ENCODE results near the gene PHLPP2.

Gene PHLPP2

DNA sequence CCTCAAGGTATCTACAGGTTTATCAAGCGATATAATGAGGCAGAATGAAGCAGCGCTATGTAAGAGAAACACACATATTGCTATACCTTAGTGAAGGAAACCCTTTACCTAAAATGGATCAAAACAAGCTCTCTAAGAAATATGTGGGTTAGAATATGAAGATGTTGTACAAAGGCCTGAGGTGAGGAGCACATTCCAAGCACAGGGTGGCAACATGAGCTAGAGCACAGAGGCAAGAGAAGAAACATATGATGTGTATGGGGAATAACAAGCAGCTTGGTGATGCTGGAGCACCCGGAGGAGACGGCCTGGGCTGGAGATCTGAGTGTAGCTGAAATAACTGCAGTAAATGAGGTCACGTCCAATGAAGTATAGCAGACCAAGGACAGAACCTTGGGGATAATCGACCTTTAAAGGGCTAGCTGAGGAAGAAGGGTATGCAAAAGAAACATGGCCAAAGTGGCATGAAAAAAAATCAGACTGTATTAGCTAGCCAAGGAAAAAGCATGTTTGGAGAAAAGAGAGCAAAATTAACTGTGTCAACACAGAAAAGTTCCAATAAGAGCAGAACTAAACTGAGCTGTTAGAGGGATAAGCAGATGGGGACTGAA lies 54.5 kb downstream of the PHLPP2 start:
- no peak for DNase-seq

DNA sequence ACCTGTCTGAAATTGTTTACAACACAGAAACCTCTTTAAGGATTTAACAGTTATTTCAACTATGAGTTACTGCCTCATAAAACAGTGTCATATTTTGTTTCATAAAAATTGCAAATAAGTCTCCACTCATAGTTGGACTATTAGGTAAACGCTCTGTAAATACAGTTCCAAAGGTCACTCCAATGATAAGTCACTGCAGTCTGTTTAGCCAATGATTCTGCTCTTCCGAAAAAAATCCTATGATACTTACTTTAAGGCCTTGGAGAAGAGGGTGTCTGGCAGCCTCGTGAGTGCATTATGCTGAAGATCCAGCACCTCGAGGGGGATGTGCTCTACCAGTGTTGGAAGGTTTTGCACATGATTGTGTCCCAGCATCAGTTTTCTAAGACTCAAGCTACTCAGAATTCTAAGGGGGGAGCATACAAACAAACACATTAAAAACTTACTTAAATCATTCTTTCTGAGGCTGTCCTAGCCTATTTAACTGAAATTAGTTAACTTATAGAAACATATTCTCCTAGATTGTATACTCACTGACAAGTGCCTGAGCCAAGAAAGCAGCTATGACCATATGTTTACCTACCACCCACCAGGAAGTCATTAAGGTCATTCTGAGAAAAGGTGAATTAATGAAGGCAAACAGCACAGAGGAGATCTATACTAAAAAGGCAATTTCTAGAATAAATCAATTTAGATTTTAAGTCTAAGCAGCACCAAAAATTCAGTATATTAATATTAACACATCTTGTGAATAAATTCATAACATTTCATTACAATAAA lies 57.4 kb downstream of the PHLPP2 start:
- DNase-seq, result no peak

DNA sequence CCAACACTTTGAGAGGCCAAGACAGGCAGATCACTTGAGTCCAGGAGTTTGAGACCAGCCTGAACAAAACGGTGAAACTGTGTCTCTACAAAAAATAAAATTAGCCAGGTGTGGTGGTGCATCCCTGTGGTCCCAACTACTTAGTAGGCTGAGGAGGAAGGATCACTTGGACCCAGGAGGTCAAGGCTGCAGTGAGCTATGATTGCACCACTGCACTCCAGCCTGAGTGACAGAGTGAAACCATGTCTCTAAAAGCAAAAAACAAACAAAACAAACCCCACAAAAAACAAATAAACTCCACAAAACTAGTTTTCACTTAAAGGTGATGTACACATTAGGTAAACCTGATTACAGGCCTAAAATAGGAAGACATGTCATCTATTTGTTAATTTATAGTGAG lies 58.2 kb downstream of the PHLPP2 start:
- DNase-seq, result no peak

DNA sequence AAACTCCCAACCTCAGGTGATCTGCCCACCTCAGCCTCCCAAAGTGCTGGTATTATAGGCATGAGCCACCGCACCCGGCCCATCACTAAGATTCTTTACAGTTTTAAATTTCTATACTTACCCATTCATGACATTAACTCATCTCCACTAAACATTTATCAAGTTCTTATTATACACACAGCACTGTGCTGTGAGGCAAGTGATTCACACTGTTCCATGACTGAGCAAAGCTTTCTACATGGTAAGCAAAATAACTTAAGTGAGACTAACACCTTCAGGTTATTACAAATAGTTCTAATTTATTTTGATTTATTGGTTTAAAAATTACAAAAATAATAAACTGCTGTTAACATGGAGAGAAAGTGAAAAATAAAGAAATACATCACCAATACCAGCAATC lies 65.0 kb downstream of the PHLPP2 start:
- no peak for DNase-seq

DNA sequence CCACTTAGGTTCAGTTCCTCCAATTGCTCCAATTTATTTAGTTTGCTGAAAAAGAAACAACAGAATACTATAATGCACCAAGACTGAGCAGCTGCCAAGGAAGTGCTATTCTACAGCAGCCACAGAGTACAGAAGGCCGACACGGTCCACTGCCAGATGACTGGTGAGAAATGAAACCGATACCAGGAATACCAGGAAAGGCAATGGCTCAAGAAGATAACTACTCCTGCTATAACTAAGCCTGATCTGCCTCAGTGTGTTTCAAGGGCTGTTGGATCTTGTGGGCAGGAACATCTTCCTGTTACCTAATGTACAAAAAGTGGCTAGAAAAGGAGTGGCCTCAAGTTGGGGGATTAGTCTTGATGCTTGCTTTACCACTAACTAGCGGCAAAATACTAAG lies 65.7 kb downstream of the PHLPP2 start:
- DNase-seq, result no peak

DNA sequence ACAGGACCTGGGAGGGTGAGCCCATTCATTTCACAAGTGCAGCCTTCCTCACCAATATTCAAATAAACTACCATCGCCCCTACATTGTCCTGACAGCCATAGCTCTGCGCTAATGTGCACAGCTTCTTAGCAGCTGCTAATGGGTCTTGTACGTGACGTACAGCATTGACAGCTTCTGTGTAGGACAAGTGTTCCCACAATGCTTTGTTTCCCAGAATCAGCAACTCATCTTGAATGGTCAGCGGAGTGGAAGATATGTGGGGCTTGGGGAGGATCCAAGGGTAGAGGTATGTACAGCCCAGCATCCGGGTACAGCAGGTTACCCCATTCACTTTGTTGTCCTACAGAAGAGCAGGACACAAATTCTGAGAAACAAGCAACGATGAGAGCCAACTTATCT lies 74.8 kb downstream of the PHLPP2 start:
- DNase-seq, result no peak

DNA sequence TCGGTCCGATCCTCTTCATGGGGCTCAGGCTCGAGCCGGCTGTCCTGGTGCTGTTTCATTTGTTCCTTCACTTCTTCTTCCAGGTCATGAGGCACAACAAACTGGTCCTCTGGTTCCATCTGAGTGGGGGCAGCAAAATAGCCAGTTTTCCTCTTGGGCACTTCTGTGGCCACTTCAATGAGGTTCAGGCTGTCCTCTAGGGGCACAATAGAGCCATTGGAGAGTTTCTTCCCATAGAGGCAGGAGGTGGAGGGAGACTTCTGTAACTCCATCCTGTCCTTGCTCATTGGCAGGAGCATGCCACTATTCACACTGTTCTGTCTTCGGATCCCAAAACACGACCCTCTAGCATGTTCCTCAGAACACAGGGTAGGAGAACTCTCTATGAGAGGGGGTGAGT lies 75.6 kb downstream of the PHLPP2 start:
- DNase-seq, result no peak

DNA sequence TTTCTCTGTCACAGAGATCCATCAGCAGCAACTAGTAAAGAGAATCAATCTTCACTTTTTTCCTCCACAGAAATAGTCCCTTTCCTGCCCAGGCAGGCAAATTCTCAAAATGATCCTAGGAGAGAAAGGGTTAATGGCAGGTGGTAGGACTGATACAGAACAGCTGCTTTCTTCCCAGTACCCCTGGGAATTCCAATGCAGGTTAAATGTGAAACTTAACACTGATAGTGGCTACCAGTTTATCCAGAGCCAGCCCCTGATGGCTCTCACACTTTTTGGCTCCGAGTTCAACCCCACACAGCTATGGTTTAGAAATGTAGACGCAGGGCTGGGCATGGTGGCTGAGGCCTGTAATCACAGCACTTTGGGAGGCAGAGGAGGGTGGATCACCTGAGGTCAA lies 76.3 kb downstream of the PHLPP2 start:
- DNase-seq, result no peak

DNA sequence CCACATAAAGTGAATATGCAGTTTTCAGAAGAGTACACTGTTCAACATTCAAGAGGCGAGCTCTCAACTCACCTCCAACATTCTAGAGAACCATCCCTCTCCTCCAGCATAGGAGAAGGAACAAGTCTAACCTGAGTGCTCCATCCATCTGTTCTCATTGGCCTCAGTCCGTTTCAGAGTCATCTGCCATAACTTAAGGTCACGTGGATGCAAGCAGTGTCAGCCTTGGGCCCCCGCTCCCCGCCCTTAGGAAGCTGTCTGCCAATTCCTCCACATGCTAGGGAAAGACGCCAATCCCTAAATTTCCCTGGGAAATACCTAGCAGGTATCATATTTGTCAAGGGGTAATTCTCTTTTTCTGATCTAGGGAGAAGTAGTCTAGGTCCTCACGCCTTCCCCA lies 77.1 kb downstream of the PHLPP2 start:
- DNase-seq, result no peak

DNA sequence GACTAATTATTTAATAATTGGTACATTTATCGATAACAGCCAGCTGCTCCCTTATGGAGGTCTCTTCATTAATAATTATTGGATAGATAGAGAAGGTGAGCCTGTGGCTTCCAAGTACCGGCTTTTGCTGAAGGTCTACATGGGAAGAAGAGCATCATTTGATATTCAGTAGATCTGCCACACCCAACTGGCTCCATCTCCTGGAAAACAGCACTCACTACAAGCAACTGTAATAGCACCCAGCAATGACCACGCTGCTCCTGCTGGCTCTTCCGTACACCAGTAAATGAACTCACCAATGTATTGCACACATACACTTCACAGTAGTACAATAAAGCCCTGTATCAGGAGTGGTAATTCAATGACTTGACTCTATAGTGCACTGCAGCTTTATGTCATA lies 79.1 kb downstream of the PHLPP2 start:
- DNase-seq, result no peak

DNA sequence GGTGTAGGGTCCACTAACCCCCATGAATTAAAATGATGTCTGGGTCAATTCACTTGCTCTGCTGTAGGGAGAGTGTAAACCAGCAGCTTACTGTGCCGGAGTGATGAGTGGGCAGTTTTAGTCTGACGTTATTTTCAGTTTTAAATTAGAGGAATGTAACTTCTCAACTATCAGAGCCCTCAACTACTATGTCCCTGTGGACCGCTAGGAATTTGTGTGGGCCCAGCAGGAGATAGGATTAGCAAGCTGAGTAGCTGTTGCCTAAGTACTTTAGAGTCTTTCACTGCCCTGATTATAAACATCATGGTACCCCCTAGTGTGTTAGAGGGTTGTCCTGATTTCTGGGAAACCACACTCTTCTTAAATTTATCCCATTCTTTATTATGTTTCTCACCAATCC lies 87.1 kb downstream of the PHLPP2 start:
- no peak for DNase-seq

DNA sequence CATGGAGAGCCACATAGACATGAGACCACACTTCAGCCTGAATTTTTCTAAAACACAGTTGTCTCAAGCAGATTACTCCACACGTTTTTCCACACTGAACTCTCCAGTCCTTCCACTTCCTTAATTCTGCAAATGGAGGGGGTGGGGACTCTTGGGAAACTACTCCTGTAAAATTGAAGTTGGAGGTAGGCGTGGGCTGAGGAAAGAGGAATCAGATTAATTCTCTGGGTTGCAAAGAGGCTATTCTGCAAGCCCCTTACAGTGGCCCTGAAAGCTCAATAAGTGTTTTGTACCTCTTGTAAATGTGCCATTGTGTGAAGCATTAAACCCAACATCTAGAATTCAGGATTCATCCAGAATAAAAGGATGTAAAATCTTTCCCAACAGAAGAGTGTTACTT lies 88.9 kb downstream of the PHLPP2 start:
- DNase-seq, result no peak

DNA sequence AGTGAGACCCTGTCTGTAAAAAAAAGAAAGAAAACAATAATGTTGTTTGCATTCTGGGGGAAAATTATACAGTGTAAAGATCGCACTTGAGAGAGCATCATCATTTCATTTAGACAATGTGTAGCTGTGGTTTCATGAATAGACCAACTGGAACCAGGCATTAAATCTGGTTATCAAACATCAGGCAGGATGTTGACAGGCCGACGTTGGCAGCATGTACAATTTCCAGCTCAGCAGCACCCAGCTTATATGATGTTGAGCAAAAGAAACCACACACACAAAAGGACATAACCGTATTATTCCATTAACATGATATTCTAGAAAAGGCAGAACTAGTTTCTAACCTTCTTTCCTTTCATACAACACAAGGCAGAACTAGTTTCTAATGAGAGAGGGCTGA lies 92.7 kb downstream of the PHLPP2 start:
- no peak for DNase-seq

DNA sequence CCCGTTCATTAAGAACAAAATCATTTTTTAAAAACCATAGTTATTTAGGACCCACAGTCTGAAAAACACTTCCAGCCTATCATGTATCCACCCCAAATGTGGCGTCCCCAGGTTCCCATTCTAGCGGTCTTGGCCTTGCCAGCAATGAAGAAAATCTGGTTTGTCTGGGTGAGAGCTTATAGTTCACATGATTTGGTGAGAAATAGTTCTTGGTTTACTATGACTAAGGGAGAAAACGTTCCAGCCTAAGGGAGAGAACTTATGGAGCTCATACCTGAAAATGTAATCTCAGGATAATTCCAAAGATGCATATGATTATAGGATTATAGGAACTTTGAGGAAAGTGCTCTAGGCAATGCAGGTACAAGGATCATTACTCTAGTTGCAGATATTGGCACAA lies 93.7 kb downstream of the PHLPP2 start:
- no peak for DNase-seq

DNA sequence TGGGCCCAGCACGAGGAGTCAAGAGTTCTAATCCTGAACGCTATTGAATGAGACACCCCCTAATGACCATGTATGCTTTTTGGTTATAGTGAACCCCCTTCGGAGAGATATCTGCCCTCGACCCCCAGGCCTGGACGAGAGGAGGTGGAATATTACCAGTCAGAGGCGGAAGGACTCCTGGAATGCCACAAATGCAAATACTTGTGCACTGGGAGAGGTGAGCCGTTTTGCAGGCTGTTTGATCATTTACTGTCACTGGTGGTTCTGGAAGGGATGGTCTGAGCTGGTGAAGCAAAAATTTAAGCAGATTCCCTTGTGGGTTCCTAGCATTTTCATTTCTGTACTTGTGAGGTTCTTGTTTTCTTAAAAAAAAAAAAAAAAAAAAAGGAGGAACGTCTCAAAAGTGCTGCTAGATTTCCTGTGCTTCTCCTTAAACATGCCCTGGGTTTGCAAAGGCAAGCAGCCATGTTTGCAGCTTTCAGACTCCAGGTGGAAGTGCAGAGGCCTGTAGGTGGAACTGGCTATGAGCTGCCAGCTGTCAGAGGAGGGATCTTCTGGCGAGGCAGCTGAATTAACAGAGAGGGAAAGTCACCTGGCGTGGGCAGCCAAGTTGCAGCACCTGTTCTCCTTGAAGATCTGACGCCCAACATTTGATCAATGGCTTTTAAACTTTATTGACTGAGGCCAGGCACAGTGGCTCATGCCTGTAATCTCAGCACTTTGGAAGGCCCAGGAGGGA lies 95.1 kb downstream of the PHLPP2 start:
- DNase-seq, result no peak

DNA sequence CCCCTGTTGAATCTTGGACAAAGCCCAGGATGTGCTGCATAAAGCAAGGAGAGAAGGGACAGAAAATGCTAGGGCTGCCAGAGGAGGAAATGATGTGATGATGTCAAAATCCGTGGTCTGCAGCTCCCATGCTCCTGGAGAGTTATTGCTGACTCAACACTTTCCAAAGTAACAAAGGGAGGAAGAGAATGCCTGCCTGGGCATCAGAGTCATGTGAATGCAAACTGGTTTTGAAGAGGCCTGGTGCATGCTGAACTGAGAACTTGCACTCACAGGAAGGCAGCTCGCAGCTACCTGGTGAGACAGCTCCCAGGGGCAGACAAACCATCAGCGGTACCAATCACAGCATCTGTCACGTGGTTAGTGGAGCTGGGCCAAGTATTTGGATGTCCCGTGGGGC lies 95.7 kb downstream of the PHLPP2 start:
- no peak for DNase-seq

DNA sequence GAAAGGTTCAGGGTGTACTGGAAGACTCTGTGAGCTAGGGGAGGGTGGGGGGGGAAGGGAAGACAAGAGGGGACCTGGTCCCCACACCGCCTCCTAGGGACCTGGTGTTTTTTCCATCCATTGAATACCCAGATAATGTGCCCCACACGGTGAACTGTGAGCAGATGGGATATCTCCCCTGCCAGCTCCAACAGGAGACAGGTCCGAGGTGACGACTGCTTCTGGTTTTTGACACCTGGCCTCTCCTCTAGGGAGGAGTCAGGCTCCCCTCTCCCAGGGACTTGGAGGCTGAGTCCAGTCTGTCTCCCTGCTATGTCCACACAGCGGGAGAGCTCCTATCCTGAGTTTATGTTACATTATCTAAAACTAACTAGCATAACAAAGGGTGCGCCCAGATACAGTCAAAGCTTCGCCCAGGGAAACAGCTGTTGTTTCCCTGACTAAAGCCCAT lies 96.7 kb downstream of the PHLPP2 start:
- no peak for DNase-seq

DNA sequence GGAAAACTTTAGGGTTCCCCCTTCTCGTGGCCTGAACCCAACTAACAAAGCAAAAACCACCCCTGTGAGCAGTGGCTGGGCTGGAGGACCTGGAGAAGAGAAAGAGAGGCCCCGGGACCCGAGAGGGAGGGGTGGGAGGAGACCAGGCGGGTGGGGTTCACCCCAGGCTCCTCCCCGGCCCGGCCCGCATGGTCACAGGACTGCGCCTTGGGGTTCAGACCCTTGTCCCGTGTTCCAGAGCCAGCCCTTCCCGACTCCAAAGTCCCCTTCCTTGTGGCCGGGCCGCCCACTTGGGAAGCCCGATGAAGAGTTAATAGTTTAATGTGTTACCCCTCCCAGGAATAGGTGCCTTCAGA lies 97.7 kb downstream of the PHLPP2 start:
- DNase-seq, result no peak

DNA sequence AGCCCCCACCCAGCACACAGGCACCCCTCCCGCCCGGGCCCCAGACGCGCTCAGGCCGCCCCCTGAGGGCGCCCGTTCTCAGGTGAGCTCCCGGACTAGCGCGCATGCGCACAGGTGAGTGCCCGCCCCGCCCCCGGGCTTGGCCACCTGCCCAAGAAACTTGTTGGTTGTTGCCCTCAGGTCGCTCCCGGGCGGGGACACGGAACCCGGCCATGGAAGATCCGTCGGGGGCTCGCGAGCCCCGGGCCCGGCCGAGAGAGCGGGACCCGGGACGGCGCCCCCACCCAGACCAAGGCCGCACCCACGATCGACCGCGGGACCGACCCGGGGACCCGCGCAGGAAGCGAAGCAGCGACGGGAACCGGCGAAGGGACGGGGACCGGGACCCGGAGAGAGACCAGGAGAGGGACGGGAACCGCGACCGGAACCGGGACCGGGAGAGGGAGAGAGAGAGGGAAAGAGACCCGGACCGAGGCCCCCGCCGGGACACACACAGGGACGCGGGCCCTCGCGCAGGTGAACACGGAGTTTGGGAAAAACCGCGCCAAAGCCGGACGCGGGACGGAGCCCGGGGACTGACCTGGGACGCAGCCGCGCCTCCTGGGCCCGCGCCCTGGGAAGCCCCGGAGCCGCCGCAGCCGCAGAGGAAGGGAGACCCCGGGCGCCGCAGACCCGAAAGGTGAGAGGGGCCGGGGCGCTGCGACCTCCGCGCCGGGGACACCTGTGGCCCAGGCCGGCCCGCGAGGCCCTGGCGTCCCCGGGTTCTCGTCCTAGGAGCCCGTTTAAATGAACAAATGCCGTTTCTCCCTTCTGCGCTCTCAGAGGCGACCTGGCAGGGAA lies 98.3 kb downstream of the PHLPP2 start, which contains the start of gene MARVELD3:
TSS of gene MARVELD3 (plus strand) at position 167 of the 840 bp plus-strand sequence. CDS start at position 213, 46 bp downstream.
- DNase-seq, result peak; percentile 51

DNA sequence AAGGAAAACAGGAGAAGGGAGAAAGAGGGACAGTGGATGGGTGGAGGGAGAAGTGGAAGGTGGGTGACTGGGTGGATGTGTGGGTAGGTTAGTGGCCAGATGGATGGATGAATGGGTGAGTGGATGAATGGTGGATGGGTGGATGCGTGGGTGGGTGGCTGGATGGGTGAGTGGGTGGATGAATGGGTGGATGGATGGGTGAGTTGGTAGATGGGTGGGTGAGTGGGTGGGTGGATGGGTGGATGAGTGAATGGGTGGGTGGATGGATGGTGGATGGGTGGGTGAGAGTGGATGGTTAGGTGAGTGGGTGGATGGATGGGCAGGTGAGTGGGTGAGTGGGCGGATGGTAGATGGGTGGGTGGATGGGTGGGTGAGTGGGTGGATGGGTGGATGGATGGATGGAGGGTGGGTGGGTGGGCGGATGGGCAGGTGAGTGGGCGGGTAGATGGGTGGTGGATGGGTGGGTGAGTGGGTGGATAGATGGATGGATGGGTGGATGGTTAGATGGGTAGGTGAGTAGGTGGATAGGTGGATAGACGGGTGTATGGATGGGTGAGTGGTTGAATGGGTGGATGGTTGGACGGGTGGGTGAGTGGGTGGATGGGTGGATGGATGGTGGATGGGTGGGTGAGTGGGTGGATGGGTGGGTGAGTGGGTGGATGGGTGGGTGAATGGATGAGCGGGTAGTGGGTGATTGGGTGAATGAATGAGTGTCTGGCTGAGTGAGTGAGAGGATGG lies 99.2 kb downstream of the PHLPP2 start:
- no peak for DNase-seq

DNA sequence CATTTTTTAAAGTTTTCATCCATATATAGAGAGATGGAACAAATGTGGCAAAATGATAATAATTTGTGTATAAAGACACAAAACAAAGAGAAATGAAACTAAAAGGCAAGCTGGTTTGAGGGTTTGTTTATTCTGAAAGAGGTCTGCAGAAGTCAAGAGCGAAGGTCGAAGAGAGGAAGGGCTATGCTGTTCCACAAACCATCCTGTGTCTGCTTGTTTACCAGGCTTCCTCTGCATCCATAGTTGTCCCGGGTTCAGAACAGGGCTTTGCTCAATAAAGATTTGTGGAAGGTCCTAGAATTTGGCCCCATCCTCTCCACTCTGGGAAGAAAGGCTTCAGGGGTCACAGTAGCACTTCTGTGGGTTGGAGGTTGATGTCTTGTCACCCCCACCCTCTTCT lies 100.9 kb downstream of the PHLPP2 start:
- no peak for DNase-seq

DNA sequence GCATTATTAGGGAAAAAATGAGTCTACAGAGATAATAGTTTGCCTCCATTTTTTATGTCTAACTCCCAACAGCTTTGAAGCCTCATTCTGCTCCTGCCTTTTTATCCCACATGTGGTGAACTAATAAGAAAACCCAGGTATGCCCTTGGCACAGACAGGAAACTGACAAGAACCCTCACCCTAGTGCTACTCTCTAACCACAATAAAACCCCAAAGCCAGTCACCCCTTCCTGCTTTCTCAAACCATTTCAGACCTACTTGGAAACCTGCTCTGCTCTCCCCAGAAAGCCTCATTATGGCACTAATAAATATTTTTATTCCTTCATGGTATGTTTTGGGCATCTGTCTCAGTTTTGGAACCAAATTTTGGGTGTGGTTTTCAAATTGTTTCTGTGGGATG lies 102.4 kb downstream of the PHLPP2 start:
- no peak for DNase-seq

Measured in stimulated activated CD8-positive, alpha-beta memory T cell treated with anti-CD3 and anti-CD28 coated beads, Interleukin-4, amount 100 ng/mL, for 48 hours (primary cell).